Retinal pigment epithelial cell (primary cell): ENCODE measurements around the gene KRT73.

Experiments used
- DNase-seq: peaks from one replicate; pipeline ENCODE4 v3.0.0-alpha.2; 2010; ENCODE audit warnings: low read depth
- H3K4me3 ChIP-seq: 2 replicates; pipeline ENCODE4 v1.5.1; 2011; ENCODE audit warnings: mild to moderate bottlenecking, low read length, control low read depth, moderate library complexity
- TF ChIP-seq, protein P1 (sequence below): conservative IDR thresholded peaks from 2 replicates; pipeline ENCODE4 v1.5.1; 2011; ENCODE audit warnings: low read depth, low read length, control low read depth, inconsistent platforms

The KRT73 gene

DNA sequence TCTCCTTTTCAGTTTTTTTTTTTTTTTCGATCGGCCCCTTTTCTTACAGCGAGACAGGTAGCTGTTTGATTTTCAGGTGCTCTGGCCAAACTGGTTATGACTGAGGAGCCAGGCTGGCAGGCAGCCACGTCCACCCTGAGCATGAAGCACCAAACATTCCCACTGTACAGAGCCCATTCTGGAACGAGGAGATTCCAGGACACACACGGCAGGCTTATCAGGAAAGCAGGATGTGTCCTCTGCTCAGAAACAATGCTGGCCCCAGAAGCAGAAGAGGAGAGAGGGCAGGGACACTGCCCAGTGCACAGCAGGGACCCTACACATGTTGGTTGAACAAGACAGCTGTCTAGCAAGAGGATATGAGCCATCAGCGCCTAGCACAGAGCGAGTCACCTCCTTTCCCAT lies 37.4 kb upstream of the KRT73 start:
- TF ChIP-seq, protein P1, sequence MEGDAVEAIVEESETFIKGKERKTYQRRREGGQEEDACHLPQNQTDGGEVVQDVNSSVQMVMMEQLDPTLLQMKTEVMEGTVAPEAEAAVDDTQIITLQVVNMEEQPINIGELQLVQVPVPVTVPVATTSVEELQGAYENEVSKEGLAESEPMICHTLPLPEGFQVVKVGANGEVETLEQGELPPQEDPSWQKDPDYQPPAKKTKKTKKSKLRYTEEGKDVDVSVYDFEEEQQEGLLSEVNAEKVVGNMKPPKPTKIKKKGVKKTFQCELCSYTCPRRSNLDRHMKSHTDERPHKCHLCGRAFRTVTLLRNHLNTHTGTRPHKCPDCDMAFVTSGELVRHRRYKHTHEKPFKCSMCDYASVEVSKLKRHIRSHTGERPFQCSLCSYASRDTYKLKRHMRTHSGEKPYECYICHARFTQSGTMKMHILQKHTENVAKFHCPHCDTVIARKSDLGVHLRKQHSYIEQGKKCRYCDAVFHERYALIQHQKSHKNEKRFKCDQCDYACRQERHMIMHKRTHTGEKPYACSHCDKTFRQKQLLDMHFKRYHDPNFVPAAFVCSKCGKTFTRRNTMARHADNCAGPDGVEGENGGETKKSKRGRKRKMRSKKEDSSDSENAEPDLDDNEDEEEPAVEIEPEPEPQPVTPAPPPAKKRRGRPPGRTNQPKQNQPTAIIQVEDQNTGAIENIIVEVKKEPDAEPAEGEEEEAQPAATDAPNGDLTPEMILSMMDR, result no peak
- DNase-seq, result no peak
- no peak overlapping the region for H3K4me3 ChIP-seq

DNA sequence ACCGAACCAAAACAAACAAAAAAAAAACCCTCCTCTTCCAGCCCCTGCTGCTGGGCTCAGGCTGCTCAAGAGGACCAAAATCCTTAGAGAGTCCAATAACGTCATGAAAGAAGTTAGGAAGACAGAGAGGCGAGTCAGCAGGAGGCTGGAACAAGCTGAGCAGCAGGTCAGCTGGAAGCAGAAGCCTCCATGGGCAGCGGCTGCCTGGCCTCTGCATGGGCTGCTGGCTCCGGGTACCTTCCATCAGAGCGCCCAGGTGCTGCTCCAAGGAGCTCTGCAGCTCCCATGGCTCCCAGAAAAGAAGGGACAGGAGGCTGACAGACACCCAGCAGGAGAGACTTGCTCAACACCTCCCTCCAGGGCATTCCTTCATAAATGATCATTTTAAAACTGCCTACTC lies 36.9 kb upstream of the KRT73 start:
- TF ChIP-seq, protein P1, result no peak
- no peak for DNase-seq
- H3K4me3 ChIP-seq, result no peak overlapping the region

DNA sequence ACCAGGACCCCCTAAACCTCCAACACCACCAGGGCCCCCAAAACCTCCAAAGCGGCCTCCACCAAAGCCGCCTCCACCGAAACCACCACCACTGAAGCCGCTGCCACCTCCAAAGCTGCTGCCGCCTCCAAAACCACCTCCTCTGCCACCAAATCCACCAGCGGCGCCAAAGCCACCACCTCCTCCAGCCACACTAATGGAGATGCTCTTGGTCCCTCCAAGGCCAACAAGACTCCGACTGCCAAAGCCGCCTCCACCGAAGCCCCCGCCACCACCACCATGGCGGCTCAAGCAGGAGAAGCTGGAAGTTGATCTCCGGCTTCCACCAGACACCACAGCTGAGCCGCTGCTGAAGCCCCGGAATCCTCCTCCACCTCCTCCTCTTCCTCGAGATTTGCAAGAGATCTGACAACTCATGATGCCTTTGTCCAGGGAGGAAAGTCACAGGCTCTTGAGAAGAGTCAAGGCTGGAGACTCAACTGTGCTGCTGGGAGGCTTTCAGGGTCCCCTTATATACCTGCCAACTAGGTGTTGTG lies 33.4 kb upstream of the KRT73 start, which contains the start of gene KRT2:
KRT2 (minus strand) TSS at position 486 of the 536 bp plus-strand sequence; CDS start at position 417, 69 bp downstream.
- DNase-seq, result no peak
- TF ChIP-seq, protein P1, result no peak
- H3K4me3 ChIP-seq, result no peak within 1 kb of the TSS

DNA sequence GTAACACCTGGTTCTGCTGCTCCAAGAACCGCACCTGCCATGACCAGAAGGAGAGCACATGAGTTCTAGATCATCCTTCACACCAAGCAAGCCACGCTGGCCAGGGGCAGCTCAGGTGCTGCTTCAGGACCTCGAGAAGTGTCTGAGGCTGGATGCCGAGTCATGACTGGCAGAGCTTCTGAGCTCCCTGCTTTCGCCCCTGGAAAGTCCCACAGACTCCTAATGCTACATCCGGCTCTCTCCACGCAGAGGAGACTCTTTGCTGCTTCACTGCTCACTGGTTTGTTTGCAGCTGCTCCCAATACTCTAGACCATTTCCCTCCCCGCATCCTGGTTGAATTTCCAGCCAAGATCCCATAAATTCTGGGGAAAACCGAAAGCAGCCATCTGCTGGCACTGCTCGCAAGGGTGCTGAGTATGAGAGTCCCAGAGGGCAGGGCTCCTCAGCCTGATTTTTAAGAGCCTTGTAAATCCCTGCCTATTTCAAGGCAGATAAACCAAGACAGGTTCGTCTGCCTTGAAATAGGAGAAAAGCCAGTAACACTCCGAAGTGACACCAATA lies 32.2 kb upstream of the KRT73 start:
- DNase-seq, result no peak
- H3K4me3 ChIP-seq, result no peak overlapping the region
- TF ChIP-seq, protein P1, result no peak

DNA sequence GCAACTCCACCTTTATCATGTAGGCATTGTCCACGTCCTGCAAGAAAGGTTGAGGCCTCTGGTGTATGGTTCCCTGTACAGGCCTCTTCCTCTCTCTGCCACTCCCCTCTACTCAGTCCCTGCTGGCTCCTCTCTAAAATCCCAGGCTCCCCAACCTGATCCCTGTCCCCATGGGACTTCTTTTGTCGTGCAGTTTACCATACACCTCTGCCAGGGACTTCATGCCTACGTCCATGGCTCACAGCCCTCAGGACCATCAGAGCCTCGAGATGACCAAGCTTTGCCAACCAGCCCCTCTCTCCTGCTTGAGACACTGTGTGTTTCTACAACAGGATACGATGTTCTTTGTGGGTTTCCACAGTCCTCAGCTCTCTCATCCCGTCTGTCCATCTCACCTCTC lies 30.7 kb upstream of the KRT73 start:
- no peak overlapping the region for H3K4me3 ChIP-seq
- TF ChIP-seq, protein P1, result no peak
- no peak for DNase-seq

DNA sequence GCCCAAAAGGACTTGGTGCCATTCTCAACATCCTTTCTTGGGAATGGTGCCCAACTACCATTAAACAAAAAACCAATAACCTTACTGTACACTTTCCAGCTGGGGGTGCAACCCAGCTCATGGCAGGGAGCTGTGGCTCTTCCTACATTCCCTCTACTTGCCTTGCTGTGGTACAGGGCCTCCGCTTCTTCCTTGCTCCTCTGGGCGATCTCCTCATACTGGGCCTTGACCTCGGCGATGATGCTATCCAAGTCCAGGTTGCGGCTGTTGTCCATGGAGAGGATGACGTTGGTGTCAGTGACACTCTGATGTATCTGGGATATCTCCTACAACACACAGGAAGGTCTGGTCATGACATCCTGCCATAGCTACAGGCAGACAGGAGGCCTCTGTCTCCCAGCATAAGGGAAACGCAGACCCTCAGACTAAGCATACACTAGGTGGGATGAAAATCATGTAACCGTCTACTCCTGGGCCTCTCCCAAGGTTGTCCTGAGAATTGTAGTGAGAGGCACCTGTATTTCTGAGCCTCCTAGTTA lies 29.7 kb upstream of the KRT73 start:
- no peak overlapping the region for H3K4me3 ChIP-seq
- DNase-seq, result no peak
- TF ChIP-seq, protein P1, result no peak

DNA sequence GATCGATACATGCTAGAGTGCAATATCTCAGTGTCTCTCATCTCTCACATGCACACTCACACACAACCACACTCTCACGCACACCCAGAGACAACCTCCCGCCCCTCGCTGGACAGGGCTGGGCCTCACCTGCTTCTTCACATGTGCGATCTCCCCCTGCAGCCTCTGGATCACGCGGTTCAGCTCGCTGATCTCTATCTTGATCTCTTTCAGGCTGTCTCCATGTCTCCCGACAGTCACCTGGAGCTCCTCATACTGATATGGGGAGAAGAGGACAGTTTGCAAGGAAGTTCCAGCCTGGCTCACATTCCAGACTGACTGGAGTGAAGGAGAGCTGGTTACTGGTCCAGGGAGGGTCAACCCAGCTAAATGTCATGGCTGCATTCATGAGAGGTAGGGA lies 29.2 kb upstream of the KRT73 start:
- TF ChIP-seq, protein P1, result no peak
- no peak for DNase-seq
- no peak overlapping the region for H3K4me3 ChIP-seq
